ENCODE measurements around the gene FBXO28.

- no peak for TF ChIP-seq CTCF (IDR thresholded peaks at IDR 0.05)
- no peak for TF ChIP-seq EP300 (IDR thresholded peaks at IDR 0.05)
Measured at GRCh38 chr1:224064150-224064549, 49.8 kb upstream of the FBXO28 start.

Measured in stomach (tissue), 4 donors.